WI38 (cell line): ENCODE results near the gene AGR2.

Experiments
- H3K4me3 ChIP-seq: 2 replicates; pipeline ENCODE4 v1.5.1; 2011; ENCODE audit warnings: low read depth, mild to moderate bottlenecking, control low read depth, low read length
- CTCF ChIP-seq: IDR thresholded peaks from 2 replicates; pipeline ENCODE4 v1.5.1; 2012; ENCODE audit warnings: low read depth, mild to moderate bottlenecking, control low read depth, low read length

The AGR2 gene

GRCh38 chr7:16833373-16833772, 28.6 kb upstream of the AGR2 start:
- no peak for TF ChIP-seq CTCF
- no peak overlapping the region for H3K4me3 ChIP-seq

- no peak for TF ChIP-seq CTCF
- no peak overlapping the region for H3K4me3 ChIP-seq
These were observed 21.3 kb upstream of the AGR2 start for GRCh38 chr7:16826060-16826459.

GRCh38 chr7:16822029-16822428, 17.2 kb upstream of the AGR2 start:
- no peak for TF ChIP-seq CTCF
- no peak overlapping the region for H3K4me3 ChIP-seq

- no peak for TF ChIP-seq CTCF
These were observed 13.9 kb upstream of the AGR2 start for GRCh38 chr7:16818732-16819131.

GRCh38 chr7:16817536-16817935, 12.7 kb upstream of the AGR2 start:
- no peak for TF ChIP-seq CTCF
- no peak overlapping the region for H3K4me3 ChIP-seq

More at GRCh38 chr7:16818732-16819131, 13.9 kb upstream of the AGR2 start:
- no peak overlapping the region for H3K4me3 ChIP-seq

DNA sequence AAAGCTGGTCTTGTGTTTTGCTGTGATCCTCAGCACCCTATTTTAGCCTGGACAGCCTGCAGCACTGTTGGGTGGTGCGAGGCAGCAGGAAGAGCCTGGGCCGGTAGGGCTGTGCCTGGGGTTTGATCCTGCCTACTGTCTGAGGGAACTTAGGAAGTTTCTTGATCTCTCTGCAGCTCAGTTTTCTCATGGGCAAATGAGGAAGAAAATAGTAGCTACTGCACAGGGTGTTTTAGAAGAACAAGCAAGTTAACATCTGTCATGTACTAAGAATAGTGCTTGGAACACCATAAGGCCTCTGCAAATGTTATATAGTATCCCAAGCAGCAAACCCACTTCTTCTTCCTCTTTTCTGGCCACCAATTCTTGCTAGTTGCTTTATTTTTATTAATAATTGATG, 12.0 kb upstream of the AGR2 start:
- TF ChIP-seq CTCF: no peak
- no peak overlapping the region for H3K4me3 ChIP-seq

GRCh38 chr7:16815001-16815400, 10.2 kb upstream of the AGR2 start:
- no peak for TF ChIP-seq CTCF
- H3K4me3 ChIP-seq: no peak overlapping the region

GRCh38 chr7:16813232-16813616, 8.4 kb upstream of the AGR2 start:
- no peak for TF ChIP-seq CTCF
- no peak overlapping the region for H3K4me3 ChIP-seq
